Left renal cortex interstitium (tissue), 4 donors: ENCODE data around the gene LRRC7. TPM values are rescaled to one million over a fixed set of nuclear protein-coding genes. Genes with fewer than 3 reads are reported as not detected.
"Not testable (repeated sequence)": the region's sequence is repeated elsewhere in the genome, so short reads cannot be mapped to it uniquely, and the experiment has no call there.

Experiments used
- DNase-seq, 4 donors: peaks; one replicate each; pipeline ENCODE4 v3.0.0-alpha.2; 2013; ENCODE audit warnings: low read depth in 4 of 4, low spot score in 2 of 4, missing footprints in 1 of 4
- polyA plus RNA-seq, 4 donors: library from polyadenylated mRNA; unstranded; fragments of 120-200 nt; gene quantifications; one replicate each; pipeline ENCODE4 v1.2.1, GENCODE V29; 2013; ENCODE audit not compliant: insufficient read length in 4 of 4

The LRRC7 gene
- polyA plus RNA-seq, 4 donors = 4.3 to 13.7 (median 9.3) TPM

DNA sequence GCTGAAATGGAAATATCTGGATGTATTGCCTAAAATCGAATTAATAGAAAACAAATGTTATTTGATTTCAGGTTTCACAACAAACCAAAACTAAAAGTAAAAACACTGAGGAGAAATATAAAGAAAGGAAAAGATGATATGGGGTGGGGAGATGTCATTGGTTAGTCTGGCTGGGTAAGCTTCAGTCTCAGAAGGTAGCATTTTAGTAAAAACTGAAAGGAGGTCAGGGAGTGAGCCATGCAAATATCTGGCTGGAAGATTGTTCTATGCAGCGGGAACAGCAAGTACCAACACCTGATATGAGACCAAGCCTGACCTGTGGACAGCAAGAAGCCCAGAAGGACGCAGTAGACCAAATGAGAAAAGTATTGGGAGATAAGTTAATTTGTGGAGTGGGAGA lies 373.1 kb downstream of the LRRC7 start:
- no peak for DNase-seq

DNA sequence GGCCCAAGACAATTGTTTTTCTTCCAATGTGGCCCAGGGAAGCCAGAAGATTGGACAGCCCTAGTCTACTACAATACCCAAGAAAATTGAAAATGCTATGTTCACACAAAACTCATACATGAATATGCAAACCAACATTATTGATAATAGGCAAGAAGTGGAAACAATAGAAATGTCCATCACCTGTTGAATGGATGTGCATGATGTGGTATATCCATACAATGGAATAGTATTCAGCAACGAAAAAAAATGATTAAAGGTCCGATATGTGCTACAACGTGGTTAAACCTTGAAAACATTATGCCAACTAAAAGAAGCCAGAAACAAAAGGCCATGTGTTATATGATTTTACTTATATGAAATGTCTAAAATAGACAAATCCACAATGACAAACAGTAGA lies 375.3 kb downstream of the LRRC7 start:
- no peak for DNase-seq

DNA sequence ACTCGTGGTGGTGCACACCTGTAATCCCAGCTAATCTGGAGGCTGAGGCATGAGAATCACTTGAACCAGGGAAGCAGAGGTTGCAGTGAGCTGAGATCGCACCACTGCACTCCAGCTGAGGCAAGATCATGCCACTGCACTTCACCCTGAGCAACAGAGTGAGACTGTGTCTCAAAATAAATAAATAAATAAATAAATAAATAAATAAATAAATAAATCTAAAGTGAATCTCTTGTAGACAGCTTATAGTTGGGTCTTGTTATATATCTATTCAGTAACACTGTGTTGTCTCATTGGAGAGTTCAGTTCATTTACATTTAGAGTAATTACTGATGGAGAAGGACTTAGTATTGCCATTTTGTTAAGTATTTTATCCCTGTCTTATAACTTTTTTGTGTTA lies 379.2 kb downstream of the LRRC7 start:
- DNase-seq = no peak

DNA sequence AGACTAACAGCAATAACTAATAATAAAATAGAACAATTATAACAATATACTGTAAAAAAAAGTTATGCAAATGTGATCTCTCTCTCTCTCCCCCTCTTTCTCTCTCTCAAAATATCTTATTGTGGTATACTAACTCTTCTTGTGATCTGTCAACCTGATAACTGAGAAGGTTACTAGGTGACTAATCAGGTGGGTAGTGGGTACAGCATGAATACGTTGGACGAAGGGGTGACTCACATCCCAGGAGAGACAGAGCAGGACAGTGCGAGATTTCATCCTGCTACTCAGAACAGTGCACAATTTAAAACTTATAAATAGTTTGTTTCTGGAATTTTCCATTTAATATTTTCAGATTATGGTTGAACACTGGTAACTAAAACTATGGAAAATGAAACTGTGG lies 380.1 kb downstream of the LRRC7 start:
- DNase-seq = no peak

DNA sequence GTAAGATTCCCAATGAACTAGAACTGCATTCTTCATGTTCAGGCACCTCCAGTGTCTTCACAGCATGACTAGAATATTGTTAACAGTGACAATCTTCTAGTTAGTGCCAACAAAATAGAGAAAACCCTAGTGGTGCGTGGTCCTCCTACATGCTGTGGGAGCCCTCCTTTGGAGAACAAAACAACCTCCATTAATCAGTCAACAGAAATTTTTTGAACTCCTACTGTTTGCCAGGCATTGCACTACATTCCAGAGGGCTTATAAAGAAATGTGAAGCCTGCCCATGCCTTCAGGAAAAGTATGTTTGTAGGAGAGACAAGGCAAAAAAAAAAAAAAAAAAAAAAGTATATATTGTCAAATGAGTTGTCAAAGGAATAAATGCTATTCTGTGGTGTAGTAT lies 385.0 kb downstream of the LRRC7 start:
- no peak for DNase-seq

DNA sequence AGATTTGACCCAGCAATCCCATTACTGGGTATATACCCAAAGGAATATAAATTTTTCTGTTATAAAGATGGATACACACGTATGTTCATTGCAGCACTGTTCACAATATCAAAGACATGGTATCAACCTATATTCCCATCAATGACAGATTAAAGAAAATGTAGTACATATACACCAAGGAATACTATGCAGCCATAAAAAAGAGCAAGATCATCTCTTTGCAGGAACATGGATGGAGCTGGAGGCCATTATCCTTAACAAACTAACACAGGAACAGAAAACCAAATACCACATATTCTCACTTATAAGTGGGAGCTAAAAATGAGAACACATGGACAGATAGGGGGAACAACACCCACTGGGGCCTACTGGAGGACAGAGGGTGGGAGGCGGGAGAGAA lies 394.7 kb downstream of the LRRC7 start:
- DNase-seq = not testable (repeated sequence)

DNA sequence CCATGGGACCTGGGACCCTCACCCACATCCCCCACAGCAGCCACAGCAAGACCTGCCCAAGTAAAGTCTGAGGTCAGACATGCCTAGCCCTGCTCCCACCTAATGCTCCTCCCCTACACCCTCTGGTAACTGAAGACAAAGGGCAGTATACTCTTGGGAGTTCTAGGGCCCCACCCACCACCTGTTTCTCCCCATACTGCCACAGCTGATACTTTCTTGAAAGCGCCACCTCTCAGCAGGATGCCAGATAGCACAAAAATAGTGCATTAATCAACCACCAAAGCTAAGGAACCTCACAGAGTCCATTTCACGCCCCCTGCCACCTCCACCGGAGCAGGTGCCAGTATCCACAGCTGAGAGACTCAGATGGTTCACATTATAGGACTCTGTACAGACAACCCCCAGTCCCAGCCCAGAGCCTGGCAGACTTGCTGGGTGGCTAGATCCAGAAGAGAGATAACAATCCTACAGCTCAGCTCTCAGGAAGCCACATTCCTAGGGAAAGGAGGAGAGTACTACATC lies 399.6 kb downstream of the LRRC7 start:
- no peak for DNase-seq

DNA sequence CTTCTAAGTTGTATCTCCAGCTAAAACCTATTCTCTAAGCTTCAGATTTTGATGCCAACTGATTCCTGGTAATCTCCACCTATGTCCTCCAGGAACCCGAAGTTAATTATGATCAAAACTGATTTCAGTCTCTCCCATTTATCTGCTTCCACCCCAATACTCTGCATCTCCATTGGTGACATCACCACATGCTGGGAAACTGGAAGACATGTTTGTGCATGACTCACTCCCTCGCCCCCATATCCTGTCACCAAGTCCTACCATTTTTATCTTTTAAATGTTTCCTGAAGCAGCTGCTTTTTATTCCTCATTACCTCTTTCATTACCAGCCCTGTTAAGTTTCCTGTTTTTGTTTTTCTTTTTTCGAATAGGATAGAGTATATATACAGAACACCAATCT lies 409.2 kb downstream of the LRRC7 start:
- DNase-seq = no peak

DNA sequence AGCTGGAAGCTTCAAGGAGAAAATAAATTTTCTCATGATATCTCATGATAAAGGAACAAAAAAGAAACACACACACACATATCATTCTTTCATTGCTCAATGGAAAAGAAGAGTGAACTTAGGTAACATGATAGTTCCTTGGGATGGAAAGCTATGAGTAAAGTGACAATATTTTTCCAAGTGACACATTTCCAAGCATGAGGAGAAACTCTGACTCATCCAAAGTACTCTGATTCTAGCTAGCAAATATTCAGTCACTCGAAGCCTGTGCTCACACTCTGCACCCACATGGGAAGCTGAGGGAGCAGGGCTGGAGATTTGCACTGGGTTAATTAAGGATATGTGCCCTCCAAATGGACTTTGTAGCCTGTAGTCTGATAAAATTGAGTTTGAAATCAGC lies 415.3 kb downstream of the LRRC7 start:
- no peak for DNase-seq

DNA sequence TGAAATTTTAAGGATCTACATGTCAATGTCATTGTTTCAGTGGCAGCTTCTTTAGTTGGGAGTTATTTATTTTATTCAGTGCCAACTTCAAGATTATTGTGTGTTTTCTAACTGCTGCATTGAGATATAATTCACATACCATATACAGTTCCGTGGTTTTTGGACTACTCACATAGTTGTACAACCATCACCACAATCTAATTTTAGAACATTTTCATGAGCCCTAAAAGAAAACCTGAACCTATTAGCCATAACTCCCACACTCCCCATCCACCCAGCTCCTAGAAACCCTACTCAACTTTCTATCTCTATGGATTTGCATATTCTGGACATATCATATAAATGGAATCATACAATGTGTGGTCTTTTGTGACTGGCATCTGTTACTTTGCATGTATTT lies 417.7 kb downstream of the LRRC7 start:
- no peak for DNase-seq

DNA sequence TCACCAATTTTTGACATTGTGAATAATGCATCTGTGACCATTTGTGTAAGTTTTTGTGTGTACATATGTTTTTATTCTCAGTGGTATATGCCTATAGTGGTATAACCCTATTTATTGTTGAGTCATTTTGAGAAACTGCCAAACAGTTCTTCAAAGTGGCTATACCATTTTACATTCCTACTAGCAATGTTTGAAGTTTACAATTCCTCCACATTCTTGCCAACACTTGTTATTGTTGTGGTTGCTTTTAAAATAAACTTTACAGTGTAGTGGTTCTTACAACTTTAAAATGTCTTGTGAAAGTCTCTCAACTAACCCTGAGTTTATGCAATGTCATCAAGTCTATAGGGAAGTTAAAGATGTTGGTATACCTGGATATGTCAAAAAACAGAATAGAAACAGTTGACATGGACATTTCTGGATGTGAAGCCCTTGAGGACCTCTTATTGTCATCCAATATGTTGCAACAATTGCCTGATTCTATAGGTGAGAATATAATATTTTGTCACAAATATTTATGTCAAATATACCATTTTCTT lies 418.2 kb downstream of the LRRC7 start:
- no peak for DNase-seq

DNA sequence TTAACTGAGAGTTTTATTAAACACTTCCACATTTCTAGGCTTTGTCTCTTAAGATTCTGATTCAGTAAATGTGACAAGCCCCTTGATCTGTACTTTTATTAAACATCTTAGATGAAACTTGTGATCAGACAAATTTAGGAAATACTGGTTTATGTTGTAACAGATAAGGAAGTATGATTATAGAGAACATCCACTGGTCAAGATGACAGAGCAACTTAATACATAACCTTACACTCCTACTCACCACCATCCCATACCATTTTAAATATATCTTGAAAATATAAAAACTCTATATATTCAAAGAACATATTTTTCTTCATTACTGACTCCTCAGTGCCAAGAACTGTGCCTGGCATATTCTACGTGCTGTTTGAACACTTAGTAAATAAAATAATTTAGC lies 420.2 kb downstream of the LRRC7 start:
- DNase-seq = no peak

DNA sequence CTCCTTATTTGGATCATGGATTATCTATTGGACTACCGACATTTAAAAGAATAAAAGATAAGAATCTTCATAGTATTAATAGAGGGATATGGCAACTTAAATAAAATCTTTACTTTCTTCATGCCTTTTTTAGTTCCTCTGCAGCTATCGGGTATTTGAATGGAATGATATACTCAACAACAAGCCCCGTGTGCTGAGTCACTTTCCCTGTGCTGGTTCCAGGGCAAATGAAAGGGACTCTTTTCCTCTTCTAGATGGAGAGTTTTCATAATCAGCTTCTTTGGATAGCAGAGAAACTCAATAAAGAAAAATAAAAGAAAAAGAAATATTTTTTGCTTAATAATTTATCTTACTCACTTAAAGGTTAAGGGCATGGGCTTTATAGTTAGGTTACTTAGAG lies 423.9 kb downstream of the LRRC7 start:
- DNase-seq = no peak

DNA sequence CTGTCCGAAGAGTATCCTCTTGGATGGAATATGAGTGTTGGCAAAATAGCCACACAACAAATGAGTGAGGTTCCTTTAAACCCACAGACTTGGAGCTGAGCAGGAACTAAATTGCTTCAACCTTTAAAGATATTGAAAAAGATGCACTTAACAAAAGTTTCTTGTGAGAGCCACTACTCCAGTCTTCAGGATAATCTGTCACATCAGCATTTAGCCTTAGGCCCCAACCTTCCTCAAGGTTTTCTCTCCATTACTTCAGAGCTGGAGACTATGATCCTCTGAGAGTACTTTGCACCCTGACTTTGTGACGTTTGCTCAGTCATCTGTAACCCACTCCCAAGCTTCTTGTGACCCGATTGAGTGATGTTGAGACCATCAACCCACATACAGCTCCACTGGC lies 424.9 kb downstream of the LRRC7 start:
- DNase-seq = no peak

DNA sequence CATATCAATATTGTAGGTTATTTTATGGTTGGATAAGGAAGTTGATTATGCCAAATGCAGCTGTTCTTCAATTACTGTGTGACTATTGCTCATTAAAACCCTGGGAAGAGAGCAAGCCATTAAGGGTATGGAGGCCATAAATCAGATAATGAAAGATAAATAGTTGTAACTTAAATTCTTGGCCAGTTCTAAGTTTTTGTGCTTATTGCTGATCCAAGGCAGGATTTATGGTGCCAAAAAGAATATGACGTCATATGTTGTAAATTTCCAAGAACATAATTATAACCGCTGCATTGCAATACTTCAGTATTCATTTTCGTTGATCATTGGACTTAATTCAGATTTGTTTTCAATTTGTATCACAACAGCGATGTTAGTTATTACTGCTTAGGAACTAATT lies 426.1 kb downstream of the LRRC7 start:
- peak in 3 of 4 donors; percentile 13 to 24 (median 16) for DNase-seq

DNA sequence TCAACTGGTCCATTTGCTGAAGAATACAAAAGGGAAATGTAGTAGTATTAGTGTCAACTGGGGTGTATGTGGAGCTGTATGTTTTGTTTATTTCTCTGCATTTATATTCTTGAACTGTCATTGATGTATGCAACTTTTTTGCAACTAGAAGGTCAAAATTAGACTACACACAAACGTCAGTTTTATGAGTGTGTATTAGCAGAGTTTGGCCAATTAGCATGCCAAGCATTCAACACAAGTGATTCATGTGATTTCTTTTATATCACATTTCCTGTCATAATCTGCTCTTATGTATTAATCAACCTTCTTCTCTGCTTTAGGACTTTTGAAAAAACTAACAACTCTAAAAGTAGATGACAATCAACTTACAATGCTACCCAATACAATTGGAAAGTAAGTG lies 426.5 kb downstream of the LRRC7 start:
- peak in 1 of 4 donors; percentile 7 for DNase-seq

DNA sequence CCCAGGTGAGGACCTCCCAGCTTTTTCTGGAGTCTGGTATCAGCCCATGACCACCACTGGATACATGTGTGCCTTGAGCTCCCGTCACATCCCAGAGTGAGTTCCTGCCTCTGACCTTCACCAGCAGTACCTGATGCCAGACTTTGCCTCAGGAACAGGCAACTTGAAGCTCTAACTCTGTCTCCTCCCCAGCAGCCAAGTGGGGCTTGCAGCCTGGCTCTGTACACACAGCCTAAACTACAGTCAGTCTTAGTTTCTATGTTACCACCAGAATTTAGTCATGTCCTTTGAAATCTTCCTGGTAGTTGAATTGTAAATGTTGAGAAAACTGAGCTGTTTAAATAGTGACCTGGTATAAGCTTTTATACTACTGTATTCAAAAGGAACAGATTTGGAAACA lies 431.1 kb downstream of the LRRC7 start:
- no peak for DNase-seq

DNA sequence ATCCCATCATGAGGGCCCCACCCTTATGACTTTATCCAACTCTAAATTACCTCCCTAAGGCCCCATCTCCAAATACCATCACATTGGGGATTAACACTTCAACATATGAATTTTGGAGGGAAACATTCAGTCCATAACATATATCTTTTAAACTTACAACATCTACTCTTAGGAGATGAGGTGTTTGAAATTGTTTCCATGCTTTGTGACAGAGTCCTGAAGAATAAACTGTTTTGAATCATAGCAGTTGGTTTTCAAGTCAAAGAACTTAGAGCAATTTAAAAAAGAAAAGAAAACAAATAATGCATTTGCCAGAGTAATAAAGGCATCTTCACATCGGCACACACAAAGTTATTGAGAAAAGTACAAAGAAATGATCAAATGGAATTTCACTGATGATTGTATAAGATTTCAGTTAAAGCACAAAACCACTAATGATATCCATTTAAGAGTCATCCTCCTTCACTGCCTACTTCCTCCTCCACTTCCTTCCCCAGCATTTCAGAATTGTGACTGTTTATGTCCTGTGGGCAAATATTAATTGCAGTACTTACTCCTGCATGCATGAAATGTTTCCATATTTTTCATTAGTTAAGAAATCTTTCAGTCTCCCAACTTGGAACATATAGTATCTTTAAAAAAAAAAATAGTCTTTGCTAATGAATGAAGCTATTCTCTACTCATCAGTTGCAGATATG lies 435.6 kb downstream of the LRRC7 start:
- DNase-seq = no peak

DNA sequence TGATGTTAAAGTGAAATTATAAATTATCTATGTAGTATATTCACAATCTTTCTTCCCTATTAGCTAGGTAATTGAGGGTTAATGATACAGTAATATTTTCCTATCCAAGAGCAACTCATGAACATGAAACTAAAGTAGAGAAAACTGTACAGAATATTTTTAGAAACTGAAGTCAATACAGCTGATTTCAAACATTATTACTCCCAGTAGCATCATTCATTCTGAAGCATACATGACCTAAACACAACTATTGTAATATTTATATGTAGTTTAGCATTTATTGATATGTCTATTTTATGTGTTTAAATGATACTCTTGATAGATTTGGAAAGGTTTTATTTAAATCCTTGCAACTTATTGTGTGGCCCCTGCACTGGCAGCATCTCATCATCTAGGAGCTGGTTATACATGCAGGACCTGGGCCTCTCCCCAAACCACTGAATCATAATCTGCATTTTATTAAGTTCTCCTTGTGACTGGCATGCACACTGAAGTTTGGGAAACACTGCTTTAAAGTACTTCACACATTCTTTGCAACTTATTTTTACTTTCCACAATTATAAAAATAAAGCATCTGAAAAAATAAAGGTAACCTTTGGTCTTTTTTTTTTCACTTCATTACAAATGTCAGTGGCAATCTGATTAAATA lies 437.8 kb downstream of the LRRC7 start:
- DNase-seq = no peak

DNA sequence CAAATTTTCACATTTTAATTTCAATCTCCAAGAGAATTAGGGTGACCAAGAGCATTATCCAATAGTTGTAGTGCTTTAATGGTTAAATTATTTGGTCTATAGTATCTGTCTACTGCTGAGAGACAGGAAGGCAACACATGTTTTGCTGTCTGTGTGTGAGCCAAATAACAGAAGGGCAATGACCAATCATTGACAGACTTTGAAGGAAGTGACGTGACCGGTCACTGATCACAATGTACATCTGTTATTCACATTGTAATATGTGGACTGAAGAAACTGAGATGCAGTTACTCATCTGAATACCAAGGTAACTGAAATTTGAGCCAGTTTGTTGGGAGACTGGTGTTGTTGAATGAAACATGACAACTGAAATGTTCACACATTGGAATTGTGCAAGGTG lies 440.9 kb downstream of the LRRC7 start:
- no peak for DNase-seq

DNA sequence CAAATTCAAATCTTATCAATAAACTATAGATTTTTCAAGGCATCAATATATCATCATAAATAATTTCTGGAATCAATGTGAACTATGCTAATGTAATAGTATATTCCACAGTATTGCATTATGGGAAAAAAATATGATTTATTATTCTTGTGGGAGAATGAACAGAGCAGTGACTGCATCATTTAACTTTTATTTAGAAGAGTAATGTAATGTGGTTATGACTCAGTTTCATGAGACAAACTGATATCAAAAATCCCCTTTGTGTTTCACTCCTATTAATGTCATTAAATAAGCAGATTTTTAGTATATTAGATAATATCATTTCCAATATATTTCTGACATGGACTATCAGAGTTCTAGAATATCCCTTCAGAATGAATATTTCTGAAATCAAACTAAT lies 450.0 kb downstream of the LRRC7 start:
- no peak for DNase-seq

DNA sequence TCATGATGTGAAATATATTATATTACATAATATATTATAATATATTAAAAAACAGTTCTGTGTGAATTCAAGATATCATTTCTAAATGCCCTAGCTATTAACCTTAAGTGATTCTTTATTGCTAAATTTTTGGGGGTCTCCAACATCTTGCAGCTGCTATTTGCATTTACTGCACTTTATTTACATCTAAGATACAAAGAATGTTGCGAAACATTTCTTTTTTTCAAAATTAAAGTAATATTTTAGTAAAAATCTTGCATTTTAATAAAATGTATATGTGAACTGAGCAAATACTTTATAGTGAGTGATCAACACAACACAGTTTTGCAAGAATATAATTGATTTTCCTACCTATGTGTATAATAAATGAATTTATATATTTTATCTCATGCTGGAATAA lies 456.6 kb downstream of the LRRC7 start:
- DNase-seq = no peak
